HG03175 (cell line): Measurements from ENCODE around the gene PPM1F.

Experiments
- ATAC-seq: cut with Tn5 transposase; IDR thresholded peaks from one replicate; pipeline ENCODE4 v1.9.1; 2021; ENCODE audit warnings: mild to moderate bottlenecking, moderate library complexity; ENCODE audit not compliant: unreplicated experiment

PPM1F gene

DNA sequence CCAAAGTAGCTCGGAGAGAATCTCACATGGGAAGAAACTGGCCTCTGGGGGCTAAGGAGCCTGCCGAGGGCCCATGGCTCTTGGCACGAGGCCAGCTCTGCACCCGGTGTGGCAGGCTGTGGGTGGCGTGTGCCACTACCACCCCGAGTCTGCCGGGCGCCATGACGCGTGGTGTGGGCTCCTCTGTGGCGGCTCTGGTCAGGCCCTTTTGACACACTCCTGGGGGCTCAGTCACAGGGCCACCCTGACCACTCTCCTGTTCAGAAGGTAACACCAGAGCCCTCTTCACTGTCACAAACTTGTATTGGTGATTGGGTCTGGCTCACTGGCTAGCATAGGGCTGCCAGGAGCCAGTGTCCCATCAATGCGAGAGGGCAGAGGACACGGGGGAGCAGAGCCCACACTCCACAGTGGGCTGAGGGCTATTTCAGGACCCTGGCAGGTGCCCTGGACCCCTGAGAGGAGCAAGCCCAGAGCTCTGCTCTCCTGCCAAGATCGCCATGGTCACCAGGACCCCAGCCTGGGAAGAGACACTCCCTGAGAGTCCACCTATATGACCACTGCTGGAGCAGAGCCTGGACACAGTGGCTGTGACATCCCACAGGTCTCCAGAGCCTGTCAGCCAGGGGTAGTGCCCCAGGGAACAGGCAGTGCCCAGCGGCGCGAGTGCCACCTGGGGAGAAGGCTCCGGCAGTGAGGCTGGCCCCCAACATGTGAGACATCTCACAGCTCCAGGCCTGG, 8.6 kb upstream of the PPM1F start:
- no peak for ATAC-seq

DNA sequence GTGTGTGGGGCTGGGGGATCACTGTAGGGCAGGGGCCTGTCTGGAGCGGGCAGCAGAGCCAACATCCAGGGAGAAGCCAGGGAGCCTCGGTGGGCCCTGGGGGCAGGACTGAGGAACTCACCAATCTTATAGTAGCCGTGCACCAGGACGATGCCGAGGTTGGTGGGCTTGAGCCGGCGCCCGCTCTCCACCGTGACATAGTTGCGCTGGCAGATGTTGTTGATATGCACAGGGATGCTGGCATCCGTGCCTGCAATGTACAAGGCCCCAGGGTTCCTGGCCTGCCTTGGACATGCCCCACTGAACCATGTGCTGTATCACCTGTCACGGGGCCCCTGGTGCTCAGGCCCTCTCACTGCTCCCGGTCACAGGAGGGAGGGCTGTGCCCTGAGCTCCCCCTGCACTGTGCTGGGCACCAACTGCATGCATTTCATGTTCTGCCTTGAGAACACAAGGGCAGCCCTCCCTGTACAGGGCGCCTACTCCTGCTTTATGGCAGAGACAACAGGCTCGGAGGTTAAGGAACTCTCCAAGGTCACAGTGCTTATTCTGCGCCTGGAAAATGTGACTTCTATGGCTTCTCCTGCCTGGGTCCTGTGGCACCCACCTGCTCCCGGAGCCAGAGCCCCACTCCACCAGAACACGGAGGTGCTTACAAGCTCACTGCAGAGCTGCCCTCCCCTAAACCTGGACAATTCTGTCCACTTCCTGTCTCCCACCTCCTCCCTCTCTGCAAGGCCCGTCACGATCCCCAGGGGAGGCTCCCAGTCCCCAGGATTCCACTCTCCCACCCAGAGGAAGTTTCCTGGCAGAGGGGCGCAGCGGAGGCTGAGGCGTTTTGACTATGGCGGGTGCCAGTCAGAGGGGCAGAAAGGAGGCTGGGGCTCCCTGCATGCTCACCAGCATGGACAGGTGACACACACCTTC, 7.8 kb upstream of the PPM1F start:
- no peak for ATAC-seq

DNA sequence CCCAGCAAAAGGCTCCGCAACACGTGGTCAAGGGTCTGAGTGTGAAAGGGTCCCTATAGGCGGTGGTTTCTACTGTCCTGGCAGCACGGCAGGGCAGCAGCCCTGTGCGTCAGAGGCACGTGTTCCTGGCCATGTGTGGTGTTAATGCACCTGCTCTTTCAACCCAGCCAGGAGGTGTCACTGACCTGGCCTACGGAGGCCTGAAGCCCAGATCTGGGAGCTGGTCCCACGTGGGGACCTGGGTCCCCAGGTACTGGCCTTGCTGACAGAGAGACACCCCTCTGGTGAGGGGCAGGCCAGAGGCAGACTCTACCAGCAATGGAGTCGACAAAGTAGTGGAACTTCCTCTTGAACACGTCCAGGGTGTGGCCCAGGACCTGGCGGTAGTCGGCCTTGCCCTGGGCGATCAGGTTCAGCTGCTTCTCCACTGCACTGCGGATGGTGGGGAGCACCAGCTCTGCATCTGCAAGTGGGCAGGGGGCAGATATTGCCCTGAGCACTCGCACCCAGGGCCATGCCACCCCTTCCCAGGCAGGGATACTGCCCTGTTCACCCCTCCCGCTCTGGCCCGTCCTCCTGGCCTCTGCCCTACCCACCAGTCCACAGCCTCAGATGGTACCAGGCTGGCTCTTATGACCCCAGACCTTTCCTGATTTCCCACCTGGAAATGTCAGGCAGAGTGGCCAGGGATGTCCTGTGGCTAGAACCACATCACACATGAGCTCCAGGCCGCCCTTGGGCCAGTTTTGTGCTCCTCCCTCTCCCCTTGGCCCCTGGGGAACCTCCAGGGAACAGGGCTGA, 6.8 kb upstream of the PPM1F start:
- no peak for ATAC-seq

DNA sequence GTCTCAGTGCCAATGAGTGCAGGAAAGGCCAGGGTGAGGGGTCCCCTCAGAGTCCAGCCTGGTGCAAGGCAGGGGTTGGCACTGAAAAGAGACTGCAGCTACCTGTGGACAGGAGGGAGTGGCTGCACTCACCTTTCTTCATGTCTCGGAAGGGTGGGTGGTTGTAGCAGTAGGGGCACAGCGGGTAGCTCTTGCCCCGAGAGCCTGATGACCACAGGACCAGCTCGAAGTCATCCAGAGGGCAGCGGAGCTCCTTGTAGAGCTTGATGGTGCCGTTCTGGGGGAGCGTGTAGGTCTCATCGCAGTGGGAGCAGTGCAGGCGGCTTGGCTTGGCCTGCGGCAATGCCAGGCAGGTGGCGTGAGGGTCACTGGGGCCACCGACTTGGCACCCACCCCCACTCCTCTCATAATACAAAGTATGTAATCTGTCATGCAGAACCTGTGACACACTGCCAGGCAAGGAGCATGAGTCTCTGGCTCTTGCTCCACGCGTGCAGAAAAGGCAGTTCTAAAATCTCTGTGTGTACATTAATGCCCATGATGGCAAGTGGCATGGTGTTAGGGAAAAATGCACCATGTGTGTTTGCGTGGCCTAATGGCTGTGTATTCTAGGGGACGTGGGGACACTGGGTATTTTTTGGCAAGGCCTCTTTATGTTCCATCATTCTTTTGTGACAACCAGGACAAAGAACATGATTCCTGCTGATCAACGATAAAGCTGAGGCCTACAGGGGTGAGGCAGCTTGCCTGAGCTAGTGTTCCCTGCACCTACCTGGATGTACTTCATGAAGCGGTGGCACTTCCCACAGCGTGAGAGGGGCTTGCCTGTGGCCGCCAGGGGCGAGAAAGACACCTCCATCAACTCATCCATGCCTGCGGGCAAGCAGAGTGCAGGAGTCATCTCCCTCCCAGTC, 6.0 kb upstream of the PPM1F start:
- ATAC-seq = no peak

DNA sequence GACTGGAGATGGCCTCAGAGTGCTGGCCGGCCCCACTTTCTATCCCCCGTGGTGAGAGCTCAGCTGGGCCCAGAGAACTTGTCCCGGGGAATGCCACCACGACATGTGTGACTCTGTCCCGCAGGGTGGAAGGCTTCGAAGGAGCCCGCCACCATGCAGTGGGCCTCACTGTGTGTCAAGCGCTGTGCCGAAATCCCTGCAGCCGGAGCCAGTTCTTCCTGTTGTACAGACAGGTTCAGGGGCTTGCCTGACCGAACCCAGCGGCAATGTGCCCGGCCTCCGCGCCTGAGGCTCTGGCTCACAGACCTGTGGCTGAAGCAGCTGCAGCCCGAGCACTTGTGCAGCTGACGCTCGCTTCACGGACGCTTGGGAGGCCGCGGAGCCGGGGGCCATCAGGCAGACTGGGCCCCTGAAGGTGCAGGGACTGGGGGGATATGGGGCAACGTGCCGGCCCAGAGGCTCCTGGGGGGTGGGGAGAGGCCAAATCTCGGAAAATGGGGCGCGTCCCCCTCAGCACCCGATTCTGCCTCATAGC, 650 bp downstream of the PPM1F start:
- ATAC-seq = no peak

DNA sequence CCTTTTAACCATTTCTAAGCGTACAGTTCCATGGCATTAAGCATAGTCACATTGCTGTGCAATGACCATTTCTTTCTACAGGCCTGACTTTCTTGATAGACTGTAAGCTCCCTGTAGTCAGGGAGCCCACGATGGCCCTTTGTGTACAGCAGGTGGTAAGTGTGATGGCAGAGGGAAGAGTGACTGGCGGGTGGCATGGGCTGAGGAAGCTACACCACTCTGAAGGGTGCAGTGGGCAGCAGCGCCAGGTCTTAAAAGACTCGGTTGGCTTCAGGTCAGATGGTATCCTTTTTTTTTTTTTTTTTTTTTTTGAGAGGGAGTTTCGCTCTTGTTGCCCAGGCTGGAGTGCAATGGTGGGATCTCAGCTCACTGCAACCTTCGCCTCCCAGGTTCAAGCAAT, 1.6 kb downstream of the PPM1F start:
- no peak for ATAC-seq

DNA sequence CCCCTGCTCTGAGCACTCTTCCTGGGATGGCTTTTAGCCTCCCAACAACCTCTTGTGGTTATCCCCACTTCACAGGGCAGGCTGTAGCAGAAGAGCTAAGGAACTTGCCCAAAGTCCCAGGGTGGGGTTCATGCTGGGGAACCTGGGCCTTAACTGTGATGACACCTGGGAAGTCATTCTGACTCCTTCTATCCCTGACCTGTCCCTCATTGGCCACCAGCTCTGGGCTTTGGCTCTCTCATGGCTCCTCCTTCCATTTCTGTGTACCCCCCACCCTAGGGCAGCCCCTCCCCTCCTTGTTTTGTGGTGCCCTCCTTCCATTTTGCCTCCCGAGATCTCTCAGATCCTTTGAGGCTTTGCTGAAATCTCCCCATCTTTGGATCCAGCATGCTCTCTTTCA, 2.7 kb downstream of the PPM1F start:
- ATAC-seq = no peak

DNA sequence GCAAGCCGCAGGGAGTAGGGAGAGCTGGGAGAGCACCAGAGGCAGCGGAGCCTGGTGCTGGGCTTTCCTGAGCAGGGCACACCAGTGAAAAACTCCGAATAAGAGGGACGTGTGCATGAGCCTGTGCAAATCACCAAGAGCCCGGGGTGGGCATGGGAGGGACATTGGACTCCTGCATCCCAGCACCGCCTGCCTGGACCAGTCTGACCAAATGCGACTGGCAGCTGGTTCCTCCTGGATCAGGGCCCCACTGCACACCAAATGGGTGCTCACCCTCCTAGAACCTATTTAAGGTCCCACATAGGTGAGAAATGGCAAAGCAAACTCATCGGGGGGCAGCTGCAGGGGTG, 3.1 kb downstream of the PPM1F start:
- ATAC-seq = no peak

DNA sequence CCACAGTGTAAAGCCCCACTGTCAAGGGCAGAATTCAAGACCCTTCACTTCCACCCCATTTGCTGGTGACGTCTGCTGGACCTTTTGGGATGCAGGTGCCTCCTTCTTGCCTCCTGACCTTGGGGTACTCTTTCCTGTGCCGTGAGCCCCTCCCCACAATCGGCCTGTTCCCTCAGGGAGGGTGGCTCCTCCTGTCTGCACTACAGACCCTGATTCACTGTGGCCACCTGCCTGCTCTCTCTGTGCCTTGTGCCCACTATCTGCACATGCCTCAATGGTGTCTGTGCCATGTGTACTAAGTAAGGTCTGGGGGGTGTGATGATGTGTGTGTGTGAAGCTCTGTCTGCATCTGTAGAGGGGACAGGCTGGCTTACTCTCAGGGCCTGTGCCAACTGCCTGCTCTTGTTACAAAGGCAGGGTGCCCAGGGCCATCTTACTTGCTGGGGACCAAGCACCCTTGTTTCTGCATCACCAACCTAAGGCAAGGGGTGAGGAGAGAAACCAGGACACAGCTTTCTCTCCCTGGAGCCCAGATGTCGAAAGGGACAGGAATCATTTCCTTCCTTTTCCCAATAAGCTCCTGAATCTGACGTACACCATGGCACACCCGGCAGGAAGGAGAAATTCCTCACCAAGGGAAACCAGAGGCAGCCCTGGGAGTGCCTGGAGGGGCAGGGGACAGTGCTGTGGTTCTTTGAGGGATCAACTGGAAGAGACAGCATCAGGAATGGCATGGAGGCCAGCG, 3.7 kb downstream of the PPM1F start:
- no peak for ATAC-seq

DNA sequence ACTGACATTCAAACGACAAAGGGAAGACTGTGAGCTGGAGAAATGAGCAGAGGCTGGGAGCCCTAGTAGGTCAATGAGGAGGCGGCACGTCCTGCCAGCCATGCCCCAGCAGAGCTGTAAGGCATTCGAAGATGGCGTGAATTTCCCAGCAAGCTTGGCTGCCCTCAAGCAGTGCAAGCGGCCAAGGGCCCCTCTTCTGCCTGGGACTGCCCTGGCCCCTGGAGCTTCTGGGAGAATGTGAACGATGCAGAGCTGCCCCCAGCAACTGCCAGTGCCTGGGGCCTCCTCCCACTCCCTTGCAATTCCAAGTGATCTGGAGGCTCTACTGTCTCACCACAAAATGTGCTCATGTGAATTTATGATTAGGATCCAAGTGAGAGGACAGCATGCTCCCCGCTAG, 4.3 kb downstream of the PPM1F start:
- ATAC-seq = no peak

DNA sequence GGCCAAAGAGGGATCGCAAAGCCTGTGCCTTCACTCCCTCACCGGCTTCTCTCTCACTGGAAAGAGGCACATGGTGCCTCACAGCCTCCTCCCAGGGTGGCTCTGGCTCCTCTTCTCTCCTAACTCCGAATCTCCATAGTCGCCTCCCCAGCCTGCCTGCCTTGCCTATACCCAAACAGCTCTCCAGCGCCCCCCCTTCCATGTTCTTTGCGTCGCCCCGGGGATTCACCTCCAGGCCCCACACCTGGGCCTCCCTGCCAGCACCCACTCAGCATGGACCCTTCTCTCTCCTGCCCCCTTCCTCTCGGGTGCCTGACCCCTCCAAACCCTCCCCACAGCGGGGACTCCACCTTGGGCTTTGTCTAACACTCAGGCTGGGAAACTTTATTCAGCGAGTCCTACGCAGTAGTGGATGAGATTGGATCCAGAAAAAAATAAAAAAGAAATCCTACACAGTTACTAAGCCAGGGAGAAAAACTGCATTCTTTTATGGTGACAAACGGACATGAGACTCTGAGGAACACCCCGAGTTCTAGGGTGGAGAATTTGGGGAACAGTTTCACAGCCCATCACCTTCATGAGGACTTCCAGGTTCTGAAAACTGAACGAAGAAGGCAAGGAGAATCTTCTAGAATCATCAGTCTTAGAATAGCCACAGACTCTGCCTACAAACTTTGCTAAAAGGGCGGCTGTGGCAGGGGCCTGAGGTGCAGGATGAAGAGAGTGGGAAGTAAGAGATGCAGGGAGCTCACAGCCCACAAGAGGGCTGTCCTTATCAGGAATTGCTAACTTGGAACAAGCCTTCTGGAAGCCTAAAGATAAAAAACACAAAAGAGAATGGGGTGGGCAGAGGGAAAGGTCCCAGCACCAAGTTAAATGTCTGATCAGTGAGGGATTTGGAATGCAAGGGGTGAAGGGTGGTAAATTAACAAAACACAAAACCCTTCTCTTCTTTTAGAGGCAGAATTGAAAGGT, 5.3 kb downstream of the PPM1F start:
- ATAC-seq = no peak

DNA sequence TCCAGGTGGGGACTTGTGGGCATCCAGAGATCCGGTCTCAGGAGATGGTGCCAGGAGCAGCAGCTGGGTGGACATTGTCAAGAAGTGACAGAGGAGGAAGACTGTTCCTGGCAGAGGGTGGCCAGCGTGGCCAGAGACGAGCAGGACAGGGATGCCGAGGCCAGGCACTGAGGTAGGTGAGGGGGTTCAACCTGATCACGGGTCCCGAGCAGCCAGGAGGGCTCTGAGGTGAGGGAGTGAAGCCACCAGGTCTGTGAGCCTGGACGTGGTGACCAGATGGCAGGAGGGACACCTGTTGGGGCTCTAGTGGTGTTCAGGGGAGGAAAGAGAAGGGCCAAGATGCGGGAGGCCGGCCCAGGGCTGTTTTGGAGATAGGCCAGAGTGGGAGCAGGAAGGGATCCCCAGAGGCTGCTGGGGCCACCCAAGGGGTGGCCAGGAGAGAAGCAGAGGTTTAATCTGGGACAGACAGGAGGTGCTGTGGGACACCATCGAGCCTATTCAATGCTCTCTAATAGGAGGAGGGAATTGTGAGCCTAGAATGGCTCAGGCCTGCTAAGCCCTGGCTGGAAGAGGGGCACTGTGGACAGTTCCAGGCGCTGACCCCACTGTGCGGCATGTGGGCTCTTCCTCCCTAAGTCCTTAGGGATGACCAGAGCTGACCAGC, 6.3 kb downstream of the PPM1F start:
- ATAC-seq = no peak

DNA sequence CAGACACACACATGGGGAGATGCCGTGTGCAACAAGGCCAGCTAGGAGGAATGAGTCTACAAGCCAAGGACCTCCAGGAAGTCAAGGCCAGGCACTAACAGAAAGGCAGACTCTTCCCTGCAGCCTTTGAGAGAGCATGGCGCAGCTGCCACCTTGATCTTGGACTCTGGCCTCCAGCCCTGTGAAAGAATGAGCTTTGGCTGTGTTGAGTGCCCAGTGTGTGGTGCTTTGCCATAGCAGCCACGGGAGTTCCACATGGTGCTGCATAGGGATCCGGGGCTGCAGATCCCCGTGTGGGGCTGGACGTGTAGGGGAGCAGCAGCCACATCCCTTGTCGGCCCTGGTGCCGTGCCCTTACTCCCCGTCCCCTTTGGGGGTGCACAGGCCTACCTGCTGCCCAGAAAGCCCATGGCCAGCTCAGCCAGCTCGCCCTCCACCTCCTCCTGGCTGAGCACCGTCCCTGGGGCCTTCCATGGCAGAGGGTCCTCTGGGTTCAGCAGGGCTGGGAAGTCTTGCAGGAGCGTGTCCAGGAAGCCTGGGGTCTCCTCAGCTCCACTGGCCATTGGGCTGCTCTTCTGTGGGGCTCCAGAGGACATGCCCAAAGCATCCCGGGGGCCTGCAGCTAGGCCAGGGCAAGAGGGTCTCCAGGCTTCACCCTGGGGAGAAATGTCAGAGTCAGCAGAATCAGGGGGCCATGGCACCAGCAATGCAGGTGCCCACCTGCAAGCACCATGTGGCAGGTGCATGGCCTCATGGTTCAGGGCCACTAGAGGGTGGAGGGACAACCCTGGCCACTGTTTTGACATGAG, 7.0 kb downstream of the PPM1F start:
- ATAC-seq = no peak

DNA sequence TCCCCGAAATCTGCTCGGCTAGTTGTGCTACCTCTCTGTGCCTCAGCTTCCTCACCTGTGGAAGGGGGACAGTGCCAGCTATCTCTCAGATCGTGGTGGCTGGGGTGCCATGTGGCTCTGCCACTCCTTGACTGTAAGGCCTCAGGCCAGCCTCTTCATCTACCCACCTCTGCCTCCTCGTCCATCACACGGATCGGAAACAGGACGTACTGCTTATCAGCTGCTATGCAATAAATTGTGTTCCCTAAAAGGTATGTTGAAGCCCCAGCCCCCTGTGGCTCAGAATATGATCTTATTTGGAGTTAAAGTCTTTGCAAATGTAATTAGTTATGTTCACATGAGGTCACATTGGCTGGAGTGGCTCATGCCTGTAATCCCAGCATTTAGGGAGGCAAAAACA, 7.8 kb downstream of the PPM1F start:
- no peak for ATAC-seq

DNA sequence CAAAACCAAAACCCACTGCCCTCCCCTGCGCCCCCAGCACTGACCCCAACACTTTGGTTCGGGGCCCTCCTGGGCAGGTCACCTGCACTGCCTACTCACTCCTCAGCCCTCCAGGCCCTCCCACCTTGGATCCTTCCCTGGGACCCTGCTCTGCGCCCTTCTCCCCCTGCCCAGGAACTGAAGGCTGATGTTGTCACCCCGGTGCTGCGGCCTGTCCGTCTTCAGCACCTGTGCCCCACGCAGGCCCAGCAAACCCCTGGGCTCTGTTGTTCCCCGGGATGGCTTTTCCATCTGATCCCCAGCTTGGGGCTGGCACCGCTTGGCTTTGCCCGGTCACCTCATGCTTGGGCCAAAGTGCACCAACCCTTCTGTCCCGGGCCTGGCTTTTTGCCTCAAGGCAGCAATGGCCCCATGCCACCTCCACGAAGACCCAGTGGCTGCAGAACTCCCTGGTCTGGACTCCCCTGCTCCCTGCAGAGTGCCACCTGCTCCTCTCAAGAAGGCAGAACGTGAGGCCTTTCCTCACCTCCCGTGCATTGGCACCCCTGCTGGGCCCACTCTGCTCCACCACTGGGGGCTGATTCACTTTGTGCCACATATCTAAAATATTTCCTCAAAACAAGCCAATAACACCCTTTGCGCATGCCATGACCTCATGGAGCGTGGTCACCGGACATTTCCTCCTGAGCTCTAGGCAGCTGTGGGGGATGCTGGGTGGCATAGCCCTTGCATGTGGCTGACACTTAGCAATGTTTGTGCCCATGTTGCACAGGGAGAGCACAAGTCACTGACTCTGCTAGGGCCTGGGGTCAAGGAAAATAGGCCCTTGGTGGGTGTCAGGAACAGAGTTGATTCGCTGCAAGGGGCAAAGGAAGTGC, 8.8 kb downstream of the PPM1F start:
- no peak for ATAC-seq
